Articular chondrocyte of knee joint (primary cell): Measurements from ENCODE around the gene S100A5. TPM values are rescaled to one million over a fixed set of nuclear protein-coding genes. Genes with fewer than 3 reads are reported as not detected.

Experiments
- total RNA-seq: library from RNA; depleted of rRNA; stranded (reverse); fragments of >200 nt; gene quantifications from 2 replicates; pipeline ENCODE4 v1.2.3, GENCODE V29; 2012

S100A5 gene
- not detected in 2 replicates for total RNA-seq

GRCh38 chr1:153540394-153541361 lies at the start of gene S100A5:
Gene S100A5, minus strand, starts transcription at chr1:153540934. Its CDS starts 743 bp downstream, at chr1:153540191.

GRCh38 chr1:153565529-153566374 lies 25.0 kb upstream of the S100A5 start, which contains the start of gene S100A2:
Gene S100A2, minus strand, starts transcription at chr1:153565844. Its CDS starts 1,967 bp downstream, at chr1:153563877.

GRCh38 chr1:153548722-153549688 lies 8.3 kb upstream of the S100A5 start, which contains the start of gene S100A3:
Gene S100A3, minus strand, starts transcription at chr1:153549258. Its CDS starts 773 bp downstream, at chr1:153548485.

GRCh38 chr1:153545067-153546055 lies 4.6 kb upstream of the S100A5 start, which contains the start of gene S100A4:
Gene S100A4, minus strand, starts transcription at chr1:153545806. Its CDS starts 1,012 bp downstream, at chr1:153544794.

GRCh38 chr1:153535242-153536011 lies 5.3 kb downstream of the S100A5 start, which contains the start of gene S100A6:
Gene S100A6, minus strand, starts transcription at chr1:153535991. Its CDS starts 652 bp downstream, at chr1:153535339.

Other genes starting within 250 kb of the S100A5 start
- gene PGLYRP3, start 228.0 kb downstream of the S100A5 start, total RNA-seq, result not detected in 2 replicates
- gene PGLYRP4, start 192.1 kb downstream of the S100A5 start, total RNA-seq, result not detected in 2 replicates
- not detected in 2 replicates for gene S100A9, start 183.1 kb downstream of the S100A5 start, total RNA-seq
- not detected in 2 replicates for gene S100A12, start 165.3 kb downstream of the S100A5 start, total RNA-seq
- not detected in 2 replicates for gene S100A8, start 149.9 kb downstream of the S100A5 start, total RNA-seq
- gene S100A7A, start 124.4 kb downstream of the S100A5 start, total RNA-seq, result not detected in 2 replicates
- not detected in 2 replicates for gene S100A7, start 80.3 kb downstream of the S100A5 start, total RNA-seq
- 723 and 917 TPM in 2 replicates for gene S100A6, start 4.9 kb downstream of the S100A5 start, total RNA-seq
- gene S100A4, start 4.9 kb upstream of the S100A5 start, total RNA-seq, result 164 and 276 TPM in 2 replicates
- 2.0 and 3.7 TPM in 2 replicates for gene S100A3, start 8.3 kb upstream of the S100A5 start, total RNA-seq
- gene S100A2, start 24.9 kb upstream of the S100A5 start, total RNA-seq, result 2.9 and 3.1 TPM in 2 replicates
- 128 and 138 TPM in 2 replicates for gene S100A16, start 72.2 kb upstream of the S100A5 start, total RNA-seq
- gene S100A14, start 75.4 kb upstream of the S100A5 start, total RNA-seq, result not detected in 2 replicates
- gene S100A13, start 86.6 kb upstream of the S100A5 start, total RNA-seq, result 99.6 and 142 TPM in 2 replicates
- 1.7 and 3.5 TPM in 2 replicates for gene S100A1, start 87.5 kb upstream of the S100A5 start, total RNA-seq
- 38.4 and 41.4 TPM in 2 replicates for gene CHTOP, start 93.1 kb upstream of the S100A5 start, total RNA-seq
- gene SNAPIN, start 117.8 kb upstream of the S100A5 start, total RNA-seq, result 44.4 and 53.4 TPM in 2 replicates
- 165 and 169 TPM in 2 replicates for gene ILF2, start 130.1 kb upstream of the S100A5 start, total RNA-seq
- under 0.01 and 0.13 TPM in 2 replicates for gene NPR1, start 137.8 kb upstream of the S100A5 start, total RNA-seq
- gene INTS3, start 187.1 kb upstream of the S100A5 start, total RNA-seq, result 40.5 and 43.0 TPM in 2 replicates
- 8.2 and 11.9 TPM in 2 replicates for gene SLC27A3, start 234.5 kb upstream of the S100A5 start, total RNA-seq